Lower lobe of right lung (tissue), 2 donors: Measurements from ENCODE around the gene CACNA1I. TPM values are rescaled to one million over a fixed set of nuclear protein-coding genes. Genes with fewer than 3 reads are reported as not detected.

Experiments used
- ATAC-seq, 2 donors: fragments of 200-7000 bp; cut with Tn5 transposase; one replicate each; pipeline ENCODE4 v1.9.1; 2020 to 2022; ENCODE audit warnings: mild to moderate bottlenecking in 2 of 2, moderate library complexity in 2 of 2
- DNase-seq: peaks from one replicate; pipeline ENCODE4 v3.0.0-alpha.2; 2020
- H3K27ac ChIP-seq: fragments of 200-600 bp; one replicate; pipeline ENCODE4 v1.8.0; 2022
- H3K27me3 ChIP-seq: fragments of 200-600 bp; one replicate; pipeline ENCODE4 v1.8.0; 2022; ENCODE audit warnings: low read depth
- H3K36me3 ChIP-seq: fragments of 200-600 bp; one replicate; pipeline ENCODE4 v1.8.0; 2022; ENCODE audit warnings: mild to moderate bottlenecking
- H3K4me1 ChIP-seq: fragments of 200-600 bp; one replicate; pipeline ENCODE4 v1.8.0; 2022
- H3K4me3 ChIP-seq: fragments of 200-600 bp; one replicate; pipeline ENCODE4 v1.8.0; 2022; ENCODE audit warnings: mild to moderate bottlenecking
- H3K9me3 ChIP-seq: fragments of 200-600 bp; one replicate; pipeline ENCODE4 v1.8.0; 2022
- intact Hi-C: fragments of 100-400 bp; cut with DNase I; formaldehyde crosslinking; loops from one replicate; pipeline ENCODE4 v1.11.0; 2022
- total RNA-seq: library from RNA; stranded (reverse); fragmentation: NEBNext Ultra II Directional; extraction: Animal tissue kit (Norgen Biotek cat#: 25700); gene quantifications from one replicate; pipeline ENCODE4 v1.2.1, GENCODE V29; 2021
- TF ChIP-seq, protein P1 (sequence below): fragments of 200-600 bp; IDR thresholded peaks from one replicate; pipeline ENCODE4 v1.8.0; 2022; ENCODE audit warnings: antibody characterized with exemption, mild to moderate bottlenecking
- donor health status: DM: no; HTN: yes; CAD: no; lungs with severe emphysema.

CACNA1I gene
- total RNA-seq, 1 donor from 2014 or later = 0.21 TPM

DNA sequence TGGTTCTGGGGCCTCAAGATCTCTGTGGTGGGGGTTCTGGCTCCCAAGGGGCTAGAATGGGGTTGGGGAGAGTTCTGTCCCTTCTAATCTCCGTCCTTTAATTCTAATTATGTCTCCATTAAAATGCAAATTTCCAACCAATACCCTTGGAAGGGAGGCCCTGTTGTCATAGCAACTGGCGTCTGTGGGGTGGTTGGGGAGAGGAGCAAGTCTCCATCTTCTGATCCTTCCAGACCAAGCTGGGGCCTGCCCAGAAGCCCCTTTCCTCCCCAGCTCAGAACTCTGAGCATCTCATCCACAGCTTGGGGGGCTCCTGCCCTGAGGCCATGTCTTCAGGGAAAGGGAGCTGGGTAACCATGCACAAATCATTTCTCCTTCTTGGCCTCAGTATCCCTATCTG lies 32.6 kb upstream of the CACNA1I start:
- H3K4me1 ChIP-seq = peaks cover 9% of the 10 kb centered on the region
- DNase-seq (no peak), ATAC-seq (no peak)
- TF ChIP-seq, protein P1, sequence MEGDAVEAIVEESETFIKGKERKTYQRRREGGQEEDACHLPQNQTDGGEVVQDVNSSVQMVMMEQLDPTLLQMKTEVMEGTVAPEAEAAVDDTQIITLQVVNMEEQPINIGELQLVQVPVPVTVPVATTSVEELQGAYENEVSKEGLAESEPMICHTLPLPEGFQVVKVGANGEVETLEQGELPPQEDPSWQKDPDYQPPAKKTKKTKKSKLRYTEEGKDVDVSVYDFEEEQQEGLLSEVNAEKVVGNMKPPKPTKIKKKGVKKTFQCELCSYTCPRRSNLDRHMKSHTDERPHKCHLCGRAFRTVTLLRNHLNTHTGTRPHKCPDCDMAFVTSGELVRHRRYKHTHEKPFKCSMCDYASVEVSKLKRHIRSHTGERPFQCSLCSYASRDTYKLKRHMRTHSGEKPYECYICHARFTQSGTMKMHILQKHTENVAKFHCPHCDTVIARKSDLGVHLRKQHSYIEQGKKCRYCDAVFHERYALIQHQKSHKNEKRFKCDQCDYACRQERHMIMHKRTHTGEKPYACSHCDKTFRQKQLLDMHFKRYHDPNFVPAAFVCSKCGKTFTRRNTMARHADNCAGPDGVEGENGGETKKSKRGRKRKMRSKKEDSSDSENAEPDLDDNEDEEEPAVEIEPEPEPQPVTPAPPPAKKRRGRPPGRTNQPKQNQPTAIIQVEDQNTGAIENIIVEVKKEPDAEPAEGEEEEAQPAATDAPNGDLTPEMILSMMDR = no peak
- no peak overlapping the region for H3K27ac ChIP-seq
- H3K36me3 ChIP-seq = no peaks in the 10 kb centered on the region
- intact Hi-C loops = no loop called here
- H3K4me3 ChIP-seq = no peak overlapping the region
- H3K9me3 ChIP-seq = no peaks in the 10 kb centered on the region
- peaks cover under 1% of the 10 kb centered on the region for H3K27me3 ChIP-seq

DNA sequence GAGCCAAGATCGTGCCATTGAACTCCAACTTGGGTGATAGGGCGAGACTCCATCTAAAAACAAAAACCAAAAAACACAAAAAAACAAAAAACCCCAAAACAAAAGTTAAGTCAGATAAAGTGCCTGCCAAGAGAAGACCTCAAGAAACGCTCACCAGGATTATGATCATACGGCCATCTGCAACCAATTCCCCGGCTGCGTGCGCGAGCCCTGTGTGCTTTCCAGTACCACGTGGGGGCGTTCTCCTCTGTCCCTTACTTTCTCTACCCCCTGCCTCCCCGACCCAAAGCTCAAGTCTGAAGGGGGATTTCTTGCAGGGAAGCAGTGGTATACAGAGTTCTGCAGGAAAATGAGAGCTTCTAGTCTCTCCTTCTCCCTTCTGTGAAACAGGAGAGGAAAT lies 27.5 kb upstream of the CACNA1I start:
- peaks cover 45% of the 10 kb centered on the region for H3K27me3 ChIP-seq

DNA sequence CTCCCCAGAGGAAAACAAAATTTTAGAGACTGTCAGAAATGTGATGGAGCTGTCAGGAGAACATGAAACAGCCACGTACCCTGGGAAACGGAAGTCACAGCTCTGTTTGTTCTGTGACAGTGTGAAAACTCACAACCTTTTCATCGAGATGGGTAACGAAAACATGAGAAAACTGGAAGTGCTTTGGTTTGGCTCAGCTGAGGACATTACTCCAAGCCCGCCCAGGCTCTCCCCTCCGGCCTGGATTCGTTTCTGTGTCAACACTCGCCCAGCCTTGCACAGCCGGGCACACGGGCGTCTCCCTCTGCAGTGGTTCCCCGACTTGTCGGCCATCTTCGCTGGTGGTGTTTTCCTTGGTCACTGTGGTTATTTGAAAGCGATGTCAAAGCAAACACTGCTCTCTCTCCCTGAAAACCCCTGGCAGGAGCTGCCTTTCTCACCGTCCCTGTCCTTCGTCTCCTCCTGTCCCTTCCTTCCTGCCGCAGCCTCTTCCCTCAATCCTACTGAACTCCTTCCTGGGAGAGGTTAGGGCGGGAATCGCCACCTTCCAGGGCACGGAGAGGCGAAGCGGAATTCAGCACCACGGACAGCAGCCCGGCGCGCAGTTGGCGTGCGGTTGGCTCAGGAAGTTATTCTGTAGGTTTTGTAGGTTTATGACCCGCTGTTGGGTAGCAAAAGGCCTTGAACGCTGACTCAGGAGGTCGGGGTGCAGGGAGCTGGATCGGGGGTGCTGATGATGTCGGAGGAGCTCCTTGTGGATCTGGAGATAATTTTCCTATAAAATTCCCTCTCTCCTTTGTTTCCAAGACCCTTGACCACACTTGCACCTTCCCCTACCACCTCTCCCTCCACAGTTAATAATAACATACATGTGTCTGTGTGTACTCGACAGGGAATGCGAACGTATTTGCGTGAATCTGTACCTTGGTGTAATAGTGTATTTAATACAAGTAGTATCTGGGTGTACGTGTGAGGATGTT lies 24.9 kb upstream of the CACNA1I start:
- Histone ChIP-seq H3K4me3 (no peak overlapping the region), H3K36me3 (no peaks in the 10 kb centered on the region), H3K27ac (no peak overlapping the region), H3K9me3 (no peaks in the 10 kb centered on the region), H3K4me1 (no peaks in the 10 kb centered on the region), H3K27me3 (peaks cover 68% of the 10 kb centered on the region)
- ATAC-seq = peak; percentile 32 to 49
- intact Hi-C loops = no loop called here
- TF ChIP-seq, protein P1 = no peak
- no peak for DNase-seq

More for the DNA sequence above, 27.5 kb upstream of the CACNA1I start:
- intact Hi-C loops = no loop called here
- ATAC-seq = no peak
- Histone ChIP-seq H3K27ac (no peak overlapping the region), H3K36me3 (no peaks in the 10 kb centered on the region), H3K4me1 (no peaks in the 10 kb centered on the region), H3K9me3 (no peaks in the 10 kb centered on the region), H3K4me3 (no peak overlapping the region)
- TF ChIP-seq, protein P1 = no peak
- no peak for DNase-seq

DNA sequence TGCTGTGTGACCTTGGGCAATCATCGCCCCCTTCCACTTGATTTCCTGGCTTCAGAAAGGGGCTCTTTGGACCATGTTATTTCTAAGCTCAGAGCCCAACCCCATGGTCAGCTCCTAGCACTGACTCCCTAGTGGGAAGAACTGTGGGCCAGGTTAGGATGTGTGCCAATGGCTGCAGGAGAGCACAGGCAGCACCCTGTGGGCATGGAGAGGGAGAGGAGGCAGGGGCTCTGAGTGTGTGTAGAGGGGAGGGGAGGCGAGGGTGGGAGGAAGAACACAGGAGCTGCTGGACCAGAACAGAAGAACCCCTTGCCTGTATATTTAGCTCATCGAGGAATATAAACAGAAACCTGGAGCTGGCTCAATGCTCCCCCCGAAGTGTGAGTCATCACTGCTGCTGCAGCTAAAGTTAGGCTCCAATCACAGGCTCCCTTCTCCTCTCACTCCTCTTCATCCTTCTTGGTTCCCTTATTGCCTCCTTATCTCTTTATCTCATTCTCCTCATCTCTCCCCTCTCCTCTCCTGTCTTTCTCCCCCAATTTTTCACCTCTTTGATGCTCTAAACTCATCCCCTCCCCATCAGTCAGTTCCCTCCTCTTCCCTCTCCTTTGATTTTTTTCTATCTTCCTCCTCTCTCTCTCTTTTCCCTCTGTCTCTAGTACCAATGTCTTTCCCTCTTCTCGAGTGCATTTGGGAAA lies 23.5 kb upstream of the CACNA1I start:
- Histone ChIP-seq H3K4me3 (no peak overlapping the region), H3K27ac (no peak overlapping the region), H3K4me1 (no peaks in the 10 kb centered on the region), H3K36me3 (no peaks in the 10 kb centered on the region), H3K27me3 (peaks cover 76% of the 10 kb centered on the region), H3K9me3 (no peaks in the 10 kb centered on the region)
- ATAC-seq = no peak
- DNase-seq = no peak
- intact Hi-C loops = no loop called here
- TF ChIP-seq, protein P1 = no peak

DNA sequence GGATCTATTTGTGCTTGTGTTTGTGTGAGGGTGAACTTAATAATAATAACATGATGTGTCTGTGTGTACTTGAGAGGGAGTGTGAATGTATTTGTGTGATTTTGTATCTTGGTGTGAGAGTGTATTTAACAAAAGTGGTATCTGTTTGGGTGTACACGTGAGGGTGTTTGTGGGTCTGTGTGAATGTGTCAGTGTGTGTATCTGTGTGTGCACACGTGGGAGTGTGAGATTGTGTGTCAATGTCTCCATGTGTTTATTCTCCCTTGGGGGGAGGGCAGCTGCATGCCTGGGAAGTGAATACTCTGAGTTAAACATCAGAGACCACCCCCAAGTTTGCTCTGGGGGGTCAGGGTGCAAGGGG lies 23.0 kb upstream of the CACNA1I start:
- Histone ChIP-seq H3K27ac (no peak overlapping the region), H3K36me3 (no peaks in the 10 kb centered on the region), H3K27me3 (peaks cover 81% of the 10 kb centered on the region), H3K4me3 (no peak overlapping the region), H3K4me1 (no peaks in the 10 kb centered on the region), H3K9me3 (no peaks in the 10 kb centered on the region)
- TF ChIP-seq, protein P1 = no peak
- intact Hi-C loops = no loop called here
- DNase-seq (no peak), ATAC-seq (no peak)
